SKM-1 treated with dmso at 0.1 percent for 144 hours (cell line): ENCODE data around the gene FRY.

Experiments used
- DNase-seq: peaks from one replicate; lab custom pipeline; 2025; ENCODE audit not compliant: unreplicated experiment; lab: John Stamatoyannopoulos, UW

The FRY gene

DNA sequence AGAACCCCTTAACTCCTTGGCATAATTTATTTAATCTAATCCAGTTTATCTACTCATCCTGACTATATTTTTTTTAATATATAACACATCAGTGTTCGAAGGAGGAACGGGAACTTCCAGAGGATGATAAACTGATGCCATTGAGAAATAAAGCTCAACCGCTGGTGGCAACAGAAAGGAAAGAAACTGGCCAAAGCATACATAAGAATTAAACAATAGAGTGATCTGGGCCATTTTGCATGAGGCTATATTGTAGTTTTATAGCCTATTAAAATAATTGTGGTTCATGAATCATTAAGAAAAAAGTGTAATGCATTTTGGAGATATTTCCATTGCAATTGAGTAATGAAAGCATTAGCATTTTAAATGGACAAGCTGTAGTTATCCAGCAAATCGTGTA, 94.2 kb downstream of the FRY start:
- peak; percentile 82 for DNase-seq

DNA sequence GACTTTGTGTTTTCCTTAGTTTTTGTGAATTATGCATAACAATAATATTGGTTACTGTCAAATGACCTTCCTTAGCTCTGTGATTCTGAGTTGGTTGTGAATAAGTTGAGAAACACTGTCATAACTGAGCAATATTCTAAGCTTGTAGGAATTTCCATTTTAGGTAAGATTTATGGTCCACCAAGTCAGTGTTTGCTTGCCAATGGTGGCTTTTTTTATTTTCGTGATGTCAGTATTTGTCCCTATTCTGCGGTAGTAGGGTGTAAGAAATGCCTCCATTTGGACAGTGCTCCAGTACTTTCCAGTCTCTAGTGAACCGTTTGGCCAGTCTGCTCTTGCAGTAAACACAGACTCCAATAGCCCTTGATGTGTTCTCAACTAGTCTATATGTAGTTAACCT, 94.7 kb downstream of the FRY start:
- DNase-seq: no peak

- DNase-seq: no peak
Measured at GRCh38 chr13:32126756-32127155, 95.2 kb downstream of the FRY start.

DNA sequence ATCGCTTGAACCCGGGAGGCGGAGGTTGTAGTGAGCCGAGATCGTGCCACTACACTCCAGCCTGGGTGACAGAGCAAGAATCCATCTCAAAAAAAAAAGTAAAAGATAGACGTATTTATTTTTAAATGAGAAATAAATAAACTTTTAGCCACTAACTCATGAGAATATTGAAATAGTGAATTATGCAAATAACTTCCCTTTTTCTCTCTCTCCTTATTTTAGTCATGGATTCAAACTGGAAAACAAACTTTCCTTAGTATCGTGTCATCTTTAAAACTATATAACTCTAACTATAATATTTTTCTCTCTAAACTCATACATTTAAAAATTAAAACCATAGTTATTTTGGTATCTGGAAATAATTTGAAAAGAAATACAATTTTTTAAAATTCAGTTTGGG, 96.1 kb downstream of the FRY start:
- no peak for DNase-seq

- no peak for DNase-seq
Measured at GRCh38 chr13:32134241-32135055, 102.9 kb downstream of the FRY start.

GRCh38 chr13:32135056-32135390, 103.4 kb downstream of the FRY start:
- DNase-seq: no peak

DNA sequence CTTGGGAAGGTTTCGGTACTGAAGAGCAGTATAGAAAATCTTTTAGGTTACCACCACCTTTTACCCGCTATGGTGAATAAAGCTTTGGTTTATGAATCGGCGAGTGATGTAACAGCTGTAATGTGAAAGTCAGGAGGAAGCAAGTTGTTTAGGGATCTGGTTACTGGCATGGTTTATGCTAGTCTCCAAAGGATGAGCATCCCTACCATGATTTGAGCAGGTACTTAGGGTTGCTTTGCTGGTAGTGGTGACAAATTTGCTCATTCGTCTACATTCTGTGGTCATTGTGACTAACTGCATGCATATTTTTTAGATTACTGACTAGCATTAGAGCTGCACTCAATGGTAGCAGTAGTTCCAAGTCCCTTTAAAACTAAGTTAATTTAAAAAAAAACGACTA, 104.1 kb downstream of the FRY start:
- DNase-seq: no peak

- no peak for DNase-seq
Measured at GRCh38 chr13:32136061-32136460, 104.5 kb downstream of the FRY start.

DNA sequence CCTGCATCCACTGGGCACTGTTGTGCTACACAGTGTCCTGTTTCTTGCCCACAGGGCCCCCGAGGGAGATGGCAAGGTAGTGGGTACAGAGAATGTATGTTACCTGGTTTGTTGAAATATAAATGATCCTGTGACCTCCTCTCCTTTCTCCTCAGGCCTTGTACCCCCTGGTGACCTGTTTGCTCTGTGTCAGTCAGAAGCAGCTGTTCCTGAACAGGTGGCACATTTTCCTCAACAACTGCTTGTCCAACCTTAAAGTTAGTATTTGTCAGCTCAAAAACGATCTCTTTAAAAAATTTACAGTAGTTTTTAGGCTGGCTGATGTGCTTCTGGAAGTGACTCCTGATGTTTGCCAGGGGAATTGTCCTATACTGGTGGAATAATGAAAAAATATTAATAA, 105.1 kb downstream of the FRY start:
- DNase-seq: no peak

GRCh38 chr13:32139251-32139650, 107.7 kb downstream of the FRY start:
- no peak for DNase-seq

GRCh38 chr13:32140109-32140508, 108.5 kb downstream of the FRY start:
- no peak for DNase-seq

- no peak for DNase-seq
Measured at GRCh38 chr13:32141462-32141861, 109.9 kb downstream of the FRY start.

GRCh38 chr13:32142115-32142514, 110.5 kb downstream of the FRY start:
- no peak for DNase-seq

DNA sequence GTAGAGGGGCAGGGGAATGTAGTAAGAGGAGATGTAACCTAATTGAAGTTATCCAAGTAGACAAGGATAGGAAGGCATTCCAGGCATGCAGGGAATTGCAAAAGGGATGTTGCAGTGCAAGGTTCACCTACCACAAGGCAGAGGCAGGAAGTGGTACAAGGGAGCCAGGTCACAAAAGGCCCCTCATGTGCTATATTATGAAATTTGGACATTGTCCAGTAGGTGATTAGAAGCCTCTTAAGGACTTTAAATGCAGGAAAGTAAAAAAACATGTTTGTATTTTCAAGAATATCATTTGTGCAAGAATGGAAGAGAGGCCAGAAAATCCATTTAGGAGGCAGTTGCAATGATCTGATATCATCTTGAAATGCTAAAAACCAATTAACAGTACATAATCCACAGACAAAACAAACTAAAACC, 111.4 kb downstream of the FRY start:
- DNase-seq: peak; percentile 45

DNA sequence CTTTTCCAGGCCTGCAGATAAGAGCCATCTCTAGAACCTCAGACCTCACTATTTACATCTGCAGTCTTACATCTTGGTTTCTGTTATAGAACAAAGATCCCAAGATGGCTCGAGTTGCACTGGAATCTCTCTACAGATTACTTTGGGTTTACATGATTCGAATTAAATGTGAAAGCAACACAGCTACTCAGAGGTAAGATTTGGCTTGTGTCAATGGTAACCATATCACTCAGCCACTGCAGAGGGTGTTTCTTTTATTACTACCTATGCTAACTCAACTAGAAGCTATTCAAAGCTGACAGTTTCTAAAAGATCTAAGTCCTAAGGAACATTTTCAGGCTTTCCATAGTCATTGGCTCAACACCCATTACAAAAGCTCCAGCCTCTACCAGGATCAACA, 115.6 kb downstream of the FRY start:
- no peak for DNase-seq

DNA sequence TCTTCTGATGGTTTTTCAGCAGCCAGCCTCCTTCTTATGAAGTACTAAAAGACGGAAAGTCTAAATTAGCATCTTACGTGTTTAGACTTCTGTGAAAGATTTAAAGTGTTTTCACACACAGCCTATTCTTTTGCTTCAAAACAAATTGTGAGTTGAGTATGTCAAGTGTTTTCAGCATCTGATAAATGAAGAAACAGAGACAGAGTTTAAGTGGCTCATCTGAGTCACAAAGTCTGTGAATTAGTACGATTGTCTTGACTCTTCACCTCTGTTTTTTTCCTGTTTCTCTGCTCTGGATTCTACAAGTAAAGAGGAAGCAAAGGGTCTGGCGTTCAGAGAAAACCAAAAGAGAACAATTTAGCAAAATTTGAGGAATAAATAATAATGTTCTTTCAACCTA, 116.4 kb downstream of the FRY start:
- no peak for DNase-seq

GRCh38 chr13:32150239-32150638, 118.7 kb downstream of the FRY start:
- no peak for DNase-seq

DNA sequence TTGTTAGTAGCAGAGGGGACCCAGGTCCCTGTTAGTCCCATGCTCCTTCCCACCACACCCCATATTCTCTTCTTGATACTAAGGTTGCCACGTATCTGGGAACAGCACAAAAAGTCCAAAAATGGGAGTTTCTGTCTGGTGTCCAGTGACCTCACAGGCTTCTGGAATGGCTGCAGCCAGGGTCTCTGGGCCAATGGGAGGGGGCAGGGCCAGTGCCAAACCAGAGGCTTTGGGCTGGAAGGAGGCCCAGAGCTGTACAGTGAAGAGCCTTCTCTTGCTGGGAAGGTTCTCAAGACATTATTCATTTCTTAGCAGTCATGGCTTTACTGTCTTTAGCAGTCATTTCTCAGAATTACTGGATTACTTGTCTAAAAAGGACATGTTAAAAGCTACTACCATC, 119.2 kb downstream of the FRY start:
- no peak for DNase-seq

DNA sequence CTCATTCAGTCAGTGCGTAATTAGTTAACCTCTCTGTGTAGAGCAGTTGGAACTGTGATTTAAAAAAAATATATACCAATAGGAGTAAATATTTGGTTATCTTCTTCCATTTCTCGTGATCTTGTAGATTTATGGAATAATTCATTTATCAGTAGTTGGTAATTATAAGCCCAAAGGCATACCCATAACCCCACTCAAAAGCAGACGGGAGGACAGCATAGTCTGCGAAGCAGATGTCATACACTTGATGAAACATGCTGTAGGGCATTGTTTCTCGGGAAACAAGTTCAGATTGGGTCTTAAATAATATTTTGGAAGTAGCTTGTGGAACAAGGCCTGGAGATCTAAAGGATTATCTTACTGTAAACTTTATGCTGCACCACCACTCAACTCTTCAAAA, 119.7 kb downstream of the FRY start:
- DNase-seq: no peak

- DNase-seq: no peak
Measured at GRCh38 chr13:32153056-32153455, 121.5 kb downstream of the FRY start.

DNA sequence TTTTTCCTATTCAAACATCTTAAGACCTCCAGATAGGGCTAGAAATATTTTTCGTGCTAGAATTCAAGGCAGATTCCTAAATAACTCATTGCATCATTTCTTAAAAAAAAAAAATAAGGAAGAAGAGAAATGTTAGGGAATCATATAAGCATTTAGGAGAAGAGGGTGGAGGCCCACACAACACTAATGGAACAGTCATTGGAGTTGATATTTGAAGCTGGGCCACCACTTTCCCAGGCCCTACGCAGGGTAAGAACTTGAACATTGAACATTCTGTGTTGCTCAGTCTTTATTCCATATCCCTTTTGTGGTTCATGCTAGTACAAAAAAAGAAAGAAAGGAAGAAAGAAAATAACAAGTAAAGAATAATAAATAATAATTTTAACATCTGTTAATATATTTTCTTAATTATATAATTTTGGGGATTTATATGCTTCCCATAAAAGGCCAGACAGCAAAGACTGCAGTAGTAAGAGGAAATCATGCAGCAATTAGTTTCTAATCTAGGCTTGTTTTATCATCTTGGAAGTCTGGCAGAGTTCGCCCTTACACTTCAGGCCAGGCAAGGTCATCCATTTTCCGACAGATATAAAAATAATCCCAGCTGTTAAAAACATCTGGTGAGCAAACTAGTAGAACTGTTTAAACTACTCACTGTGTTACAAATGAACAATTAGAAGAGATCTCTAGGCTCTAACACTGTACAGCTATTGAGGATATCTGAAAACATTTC, 127.7 kb downstream of the FRY start:
- no peak for DNase-seq

GRCh38 chr13:32162395-32163005, 130.9 kb downstream of the FRY start:
- no peak for DNase-seq
